SU-DHL-6 (cell line): ENCODE results near the gene BOD1.
A peak's percentile ranks its signal among the peaks of the same experiment; 100 is the strongest.

Experiments used
- CTCF ChIP-seq: fragments of 200-600 bp; sonication (generic); IDR thresholded peaks from one replicate; pipeline ENCODE4 v1.5.1; 2017; ENCODE audit warnings: antibody characterized with exemption, mild to moderate bottlenecking, low read length, moderate library complexity; ENCODE audit not compliant: insufficient read depth, poor library complexity, severe bottlenecking
- EZH2phosphoT487 ChIP-seq: fragments of 200-600 bp; sonication (generic), shearing (Covaris generic); conservative IDR thresholded peaks from 2 replicates; pipeline ENCODE4 v1.6.1; 2018; ENCODE audit warnings: mild to moderate bottlenecking, antibody characterized with exemption, low read length, moderate library complexity, mixed read lengths

- TF ChIP-seq CTCF = peak; percentile 66
- no peak for TF ChIP-seq EZH2phosphoT487
These were observed 420 bp downstream of the BOD1 start for GRCh38 chr5:173615884-173616576.
